K562 (cell line): Measurements from ENCODE around the gene ACAP3. TPM values are rescaled to one million over a fixed set of nuclear protein-coding genes. Genes with fewer than 3 reads are reported as not detected.

ENCODE experiments used
- EGR1 ChIP-seq: fragments of 450-650 bp; conservative IDR thresholded peaks from 2 replicates; pipeline ENCODE4 v1.6.1; 2017; ENCODE audit warnings: mild to moderate bottlenecking
- ESRRA ChIP-seq: fragments of 450-650 bp; IDR thresholded peaks from 2 replicates; pipeline ENCODE4 v1.6.1; 2014; ENCODE audit warnings: low read depth, mild to moderate bottlenecking, moderate library complexity, borderline replicate concordance
- LEF1 ChIP-seq: fragments of 450-650 bp; IDR thresholded peaks from 2 replicates; pipeline ENCODE4 v1.6.1; 2016; ENCODE audit warnings: mild to moderate bottlenecking
- NFATC3 ChIP-seq: fragments of 450-650 bp; IDR thresholded peaks from 2 replicates; pipeline ENCODE4 v1.6.1; 2017; ENCODE audit warnings: mild to moderate bottlenecking
- TAF15 ChIP-seq: fragments of 200-400 bp; formaldehyde crosslinking; IDR thresholded peaks from 2 replicates; pipeline ENCODE4 v1.6.1; 2017; ENCODE audit warnings: mild to moderate bottlenecking, low read depth, low read length, moderate library complexity
- XRCC5 ChIP-seq: fragments of 200-400 bp; formaldehyde crosslinking; IDR thresholded peaks from 2 replicates; pipeline ENCODE4 v1.6.1; 2017; ENCODE audit warnings: low read depth, mild to moderate bottlenecking, low read length
- ZNF232 ChIP-seq: sonication (generic); formaldehyde crosslinking; IDR thresholded peaks from 2 replicates; pipeline ENCODE4 v1.8.0; 2022; ENCODE audit warnings: mild to moderate bottlenecking, missing genetic modification reagents
- polyA plus RNA-seq, 8 experiments: library from polyadenylated mRNA; depleted of rRNA in 4 of 8; stranded (reverse) in 5 of 8; unstranded in 3 of 8; fragments of >200 nt; fragmentation: Nextera tagmentation in 2 of 8; fragmentation: Illumina TruSeq in 1 of 8; extraction: Ambion mirVana in 2 of 8; extraction: Trizol in 1 of 8; gene quantifications; 2 replicates each; pipeline versions ENCODE4 v1.2.1 to v1.2.3, GENCODE V29; 2011 to 2014; ENCODE audit warnings: inconsistent platforms in 1 of 8, missing spikeins in 1 of 8
- total RNA-seq, 7 experiments: library from RNA; depleted of rRNA in 6 of 7; stranded (reverse); fragments of >200 nt in 6 of 7; fragmentation: Illumina TruSeq in 2 of 7; extraction: Trizol in 2 of 7; gene quantifications; 2 replicates each; pipeline versions ENCODE4 v1.2.1 to v1.2.3, GENCODE V29; 2011 to 2021; ENCODE audit warnings: low replicate concordance in 1 of 7
- TF ChIP-seq, protein P1 (sequence below): fragments of 450-650 bp; IDR thresholded peaks from 2 replicates; pipeline ENCODE4 v1.6.1; 2018; ENCODE audit not compliant: partially characterized antibody
- TF ChIP-seq, protein P2 (sequence below): fragments of 450-650 bp; formaldehyde crosslinking; IDR thresholded peaks from 2 replicates; pipeline ENCODE4 v1.4.0; 2020; ENCODE audit warnings: mild to moderate bottlenecking, mixed read lengths
- TF ChIP-seq, protein P3 (sequence below): fragments of 250-450 bp; sonication (Bioruptor Pico); IDR thresholded peaks from 2 replicates; pipeline ENCODE4 v1.5.0; 2022; ENCODE audit warnings: mild to moderate bottlenecking
- TF ChIP-seq, protein P4 (sequence below): sonication (generic); formaldehyde crosslinking; IDR thresholded peaks from 2 replicates; pipeline ENCODE4 v1.8.0; 2022; ENCODE audit warnings: mild to moderate bottlenecking, missing genetic modification reagents, borderline replicate concordance
- TF ChIP-seq, protein P5 (sequence below), 3 experiments: IDR thresholded peaks in 2 of 3; conservative IDR thresholded peaks in 1 of 3; 2 replicates each; pipeline ENCODE4 v1.5.1; 2011 to 2012; ENCODE audit warnings: low read length in 3 of 3, mild to moderate bottlenecking in 3 of 3, control low read depth in 2 of 3, improper control_type of control experiment in 1 of 3, inconsistent platforms in 1 of 3, low read depth in 1 of 3, mixed read lengths in 1 of 3, moderate library complexity in 1 of 3; ENCODE audit not compliant: insufficient read depth in 2 of 3

The ACAP3 gene
- total and polyA plus RNA-seq, 9 of the 15 experiments (the other 6 are each of a cell fraction or from before 2014, with no cell fraction given): 0.01 to 49.0 (median 12.0) TPM

DNA sequence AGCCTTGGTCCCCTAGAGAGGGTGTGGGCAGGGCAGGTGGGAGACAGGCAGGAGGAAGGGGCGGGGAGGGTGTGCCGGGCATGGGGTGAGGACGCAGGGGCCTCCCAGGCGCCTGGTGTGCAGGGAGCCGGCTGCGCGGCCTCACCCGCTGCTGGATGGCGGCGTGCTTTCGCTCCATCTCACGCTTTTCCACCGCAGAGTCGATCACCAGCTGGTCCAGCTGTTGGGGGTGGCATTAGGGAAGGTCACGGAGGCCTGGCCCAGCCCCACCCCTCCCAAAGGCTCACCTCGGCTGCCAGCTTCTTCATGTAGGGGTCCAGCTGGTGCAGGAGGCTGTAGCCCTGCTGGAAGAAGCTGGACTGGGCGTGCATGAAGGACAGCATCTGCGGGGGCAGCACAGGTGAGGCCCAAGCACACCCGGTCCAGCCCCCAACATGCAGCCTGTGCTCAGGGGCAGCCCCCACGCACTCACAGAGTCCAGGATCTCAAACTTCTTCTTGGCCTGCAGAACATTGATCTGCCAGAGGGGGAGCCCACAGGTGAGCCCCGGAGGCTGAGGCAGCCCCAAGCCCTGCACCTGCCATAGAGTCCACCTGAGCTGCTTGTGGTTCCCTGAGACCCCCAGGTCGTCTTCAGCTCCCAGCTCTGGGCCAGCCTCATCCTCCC lies 7.9 kb downstream of the ACAP3 start (continued):
- TF ChIP-seq NFATC3: no peak
- TF ChIP-seq LEF1: no peak
- TF ChIP-seq, protein P1, sequence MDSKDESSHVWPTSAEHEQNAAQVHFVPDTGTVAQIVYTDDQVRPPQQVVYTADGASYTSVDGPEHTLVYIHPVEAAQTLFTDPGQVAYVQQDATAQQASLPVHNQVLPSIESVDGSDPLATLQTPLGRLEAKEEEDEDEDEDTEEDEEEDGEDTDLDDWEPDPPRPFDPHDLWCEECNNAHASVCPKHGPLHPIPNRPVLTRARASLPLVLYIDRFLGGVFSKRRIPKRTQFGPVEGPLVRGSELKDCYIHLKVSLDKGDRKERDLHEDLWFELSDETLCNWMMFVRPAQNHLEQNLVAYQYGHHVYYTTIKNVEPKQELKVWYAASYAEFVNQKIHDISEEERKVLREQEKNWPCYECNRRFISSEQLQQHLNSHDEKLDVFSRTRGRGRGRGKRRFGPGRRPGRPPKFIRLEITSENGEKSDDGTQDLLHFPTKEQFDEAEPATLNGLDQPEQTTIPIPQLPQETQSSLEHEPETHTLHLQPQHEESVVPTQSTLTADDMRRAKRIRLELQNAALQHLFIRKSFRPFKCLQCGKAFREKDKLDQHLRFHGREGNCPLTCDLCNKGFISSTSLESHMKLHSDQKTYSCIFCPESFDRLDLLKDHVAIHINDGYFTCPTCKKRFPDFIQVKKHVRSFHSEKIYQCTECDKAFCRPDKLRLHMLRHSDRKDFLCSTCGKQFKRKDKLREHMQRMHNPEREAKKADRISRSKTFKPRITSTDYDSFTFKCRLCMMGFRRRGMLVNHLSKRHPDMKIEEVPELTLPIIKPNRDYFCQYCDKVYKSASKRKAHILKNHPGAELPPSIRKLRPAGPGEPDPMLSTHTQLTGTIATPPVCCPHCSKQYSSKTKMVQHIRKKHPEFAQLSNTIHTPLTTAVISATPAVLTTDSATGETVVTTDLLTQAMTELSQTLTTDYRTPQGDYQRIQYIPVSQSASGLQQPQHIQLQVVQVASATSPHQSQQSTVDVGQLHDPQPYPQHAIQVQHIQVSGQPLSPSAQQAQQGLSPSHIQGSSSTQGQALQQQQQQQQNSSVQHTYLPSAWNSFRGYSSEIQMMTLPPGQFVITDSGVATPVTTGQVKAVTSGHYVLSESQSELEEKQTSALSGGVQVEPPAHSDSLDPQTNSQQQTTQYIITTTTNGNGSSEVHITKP: peak; percentile 78
- TF ChIP-seq, protein P2, sequence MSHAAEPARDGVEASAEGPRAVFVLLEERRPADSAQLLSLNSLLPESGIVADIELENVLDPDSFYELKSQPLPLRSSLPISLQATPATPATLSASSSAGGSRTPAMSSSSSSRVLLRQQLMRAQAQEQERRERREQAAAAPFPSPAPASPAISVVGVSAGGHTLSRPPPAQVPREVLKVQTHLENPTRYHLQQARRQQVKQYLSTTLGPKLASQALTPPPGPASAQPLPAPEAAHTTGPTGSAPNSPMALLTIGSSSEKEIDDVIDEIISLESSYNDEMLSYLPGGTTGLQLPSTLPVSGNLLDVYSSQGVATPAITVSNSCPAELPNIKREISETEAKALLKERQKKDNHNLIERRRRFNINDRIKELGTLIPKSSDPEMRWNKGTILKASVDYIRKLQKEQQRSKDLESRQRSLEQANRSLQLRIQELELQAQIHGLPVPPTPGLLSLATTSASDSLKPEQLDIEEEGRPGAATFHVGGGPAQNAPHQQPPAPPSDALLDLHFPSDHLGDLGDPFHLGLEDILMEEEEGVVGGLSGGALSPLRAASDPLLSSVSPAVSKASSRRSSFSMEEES (CRISPR knock-in tag): no peak
- 0 out of 2 replicates have a peak, but pooled peaks have one; percentile 7 for TF ChIP-seq EGR1
- no peak for TF ChIP-seq ZNF232 (CRISPR knock-in tag)
- no peak for TF ChIP-seq ESRRA
- no peak for TF ChIP-seq TAF15
- TF ChIP-seq, protein P3, sequence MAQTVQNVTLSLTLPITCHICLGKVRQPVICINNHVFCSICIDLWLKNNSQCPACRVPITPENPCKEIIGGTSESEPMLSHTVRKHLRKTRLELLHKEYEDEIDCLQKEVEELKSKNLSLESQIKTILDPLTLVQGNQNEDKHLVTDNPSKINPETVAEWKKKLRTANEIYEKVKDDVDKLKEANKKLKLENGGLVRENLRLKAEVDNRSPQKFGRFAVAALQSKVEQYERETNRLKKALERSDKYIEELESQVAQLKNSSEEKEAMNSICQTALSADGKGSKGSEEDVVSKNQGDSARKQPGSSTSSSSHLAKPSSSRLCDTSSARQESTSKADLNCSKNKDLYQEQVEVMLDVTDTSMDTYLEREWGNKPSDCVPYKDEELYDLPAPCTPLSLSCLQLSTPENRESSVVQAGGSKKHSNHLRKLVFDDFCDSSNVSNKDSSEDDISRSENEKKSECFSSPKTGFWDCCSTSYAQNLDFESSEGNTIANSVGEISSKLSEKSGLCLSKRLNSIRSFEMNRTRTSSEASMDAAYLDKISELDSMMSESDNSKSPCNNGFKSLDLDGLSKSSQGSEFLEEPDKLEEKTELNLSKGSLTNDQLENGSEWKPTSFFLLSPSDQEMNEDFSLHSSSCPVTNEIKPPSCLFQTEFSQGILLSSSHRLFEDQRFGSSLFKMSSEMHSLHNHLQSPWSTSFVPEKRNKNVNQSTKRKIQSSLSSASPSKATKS (CRISPR knock-in tag): no peak
- TF ChIP-seq, protein P4, sequence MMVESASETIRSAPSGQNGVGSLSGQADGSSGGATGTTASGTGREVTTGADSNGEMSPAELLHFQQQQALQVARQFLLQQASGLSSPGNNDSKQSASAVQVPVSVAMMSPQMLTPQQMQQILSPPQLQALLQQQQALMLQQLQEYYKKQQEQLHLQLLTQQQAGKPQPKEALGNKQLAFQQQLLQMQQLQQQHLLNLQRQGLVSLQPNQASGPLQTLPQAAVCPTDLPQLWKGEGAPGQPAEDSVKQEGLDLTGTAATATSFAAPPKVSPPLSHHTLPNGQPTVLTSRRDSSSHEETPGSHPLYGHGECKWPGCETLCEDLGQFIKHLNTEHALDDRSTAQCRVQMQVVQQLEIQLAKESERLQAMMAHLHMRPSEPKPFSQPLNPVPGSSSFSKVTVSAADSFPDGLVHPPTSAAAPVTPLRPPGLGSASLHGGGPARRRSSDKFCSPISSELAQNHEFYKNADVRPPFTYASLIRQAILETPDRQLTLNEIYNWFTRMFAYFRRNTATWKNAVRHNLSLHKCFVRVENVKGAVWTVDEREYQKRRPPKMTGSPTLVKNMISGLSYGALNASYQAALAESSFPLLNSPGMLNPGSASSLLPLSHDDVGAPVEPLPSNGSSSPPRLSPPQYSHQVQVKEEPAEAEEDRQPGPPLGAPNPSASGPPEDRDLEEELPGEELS (CRISPR knock-in tag): 0 out of 2 replicates have a peak, but pooled peaks have one; percentile 4
- TF ChIP-seq, protein P5, sequence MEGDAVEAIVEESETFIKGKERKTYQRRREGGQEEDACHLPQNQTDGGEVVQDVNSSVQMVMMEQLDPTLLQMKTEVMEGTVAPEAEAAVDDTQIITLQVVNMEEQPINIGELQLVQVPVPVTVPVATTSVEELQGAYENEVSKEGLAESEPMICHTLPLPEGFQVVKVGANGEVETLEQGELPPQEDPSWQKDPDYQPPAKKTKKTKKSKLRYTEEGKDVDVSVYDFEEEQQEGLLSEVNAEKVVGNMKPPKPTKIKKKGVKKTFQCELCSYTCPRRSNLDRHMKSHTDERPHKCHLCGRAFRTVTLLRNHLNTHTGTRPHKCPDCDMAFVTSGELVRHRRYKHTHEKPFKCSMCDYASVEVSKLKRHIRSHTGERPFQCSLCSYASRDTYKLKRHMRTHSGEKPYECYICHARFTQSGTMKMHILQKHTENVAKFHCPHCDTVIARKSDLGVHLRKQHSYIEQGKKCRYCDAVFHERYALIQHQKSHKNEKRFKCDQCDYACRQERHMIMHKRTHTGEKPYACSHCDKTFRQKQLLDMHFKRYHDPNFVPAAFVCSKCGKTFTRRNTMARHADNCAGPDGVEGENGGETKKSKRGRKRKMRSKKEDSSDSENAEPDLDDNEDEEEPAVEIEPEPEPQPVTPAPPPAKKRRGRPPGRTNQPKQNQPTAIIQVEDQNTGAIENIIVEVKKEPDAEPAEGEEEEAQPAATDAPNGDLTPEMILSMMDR (IDR thresholded peaks at IDR 0.05 in 2 of 3, conservative IDR thresholded peaks at IDR 0.05 in 1 of 3; ENCODE audit: insufficient read depth in 2 of 3, low read depth in 1 of 3, low read length in 3 of 3): peak; percentile 49 to 72 (median 65)
- TF ChIP-seq XRCC5: peak; percentile 45
